CD4-positive, alpha-beta T cell treated with Interleukin-6 at 100 ng/mL for 8 hours (primary cell): Measurements from ENCODE around the gene RSL24D1.

Experiments used
- DNase-seq: peaks from one replicate; pipeline ENCODE4 v3.0.0-alpha.2; 2020; ENCODE audit warnings: mixed read lengths, low spot score

Gene RSL24D1

GRCh38 chr15:55196458-55197361, at the start of gene RSL24D1:
TSS of gene RSL24D1 (minus strand) at chr15:55196941. CDS start at chr15:55196890, 51 bp downstream.
- DNase-seq, result peak; percentile 98

- DNase-seq, result no peak
Measured at GRCh38 chr15:55245059-55245458, 48.3 kb upstream of the RSL24D1 start.

- no peak for DNase-seq
Measured at GRCh38 chr15:55241891-55242290, 45.1 kb upstream of the RSL24D1 start.

GRCh38 chr15:55241186-55241585, 44.4 kb upstream of the RSL24D1 start:
- DNase-seq, result no peak

- no peak for DNase-seq
Measured at GRCh38 chr15:55240125-55240760, 43.5 kb upstream of the RSL24D1 start.

- DNase-seq, result no peak
Measured at GRCh38 chr15:55239440-55240124, 42.8 kb upstream of the RSL24D1 start.

GRCh38 chr15:55238877-55239276, 42.1 kb upstream of the RSL24D1 start:
- no peak for DNase-seq

GRCh38 chr15:55237219-55238130, 40.7 kb upstream of the RSL24D1 start:
- no peak for DNase-seq

GRCh38 chr15:55235546-55236036, 38.9 kb upstream of the RSL24D1 start:
- DNase-seq, result no peak

GRCh38 chr15:55234800-55235104, 38.0 kb upstream of the RSL24D1 start:
- no peak for DNase-seq

GRCh38 chr15:55234104-55234799, 37.5 kb upstream of the RSL24D1 start:
- DNase-seq, result no peak

GRCh38 chr15:55231455-55231854, 34.7 kb upstream of the RSL24D1 start:
- DNase-seq, result no peak

- no peak for DNase-seq
Measured at GRCh38 chr15:55230953-55231352, 34.2 kb upstream of the RSL24D1 start.

- no peak for DNase-seq
Measured at GRCh38 chr15:55230051-55230670, 33.4 kb upstream of the RSL24D1 start.

GRCh38 chr15:55226127-55226526, 29.4 kb upstream of the RSL24D1 start:
- DNase-seq, result no peak

GRCh38 chr15:55224892-55225291, 28.2 kb upstream of the RSL24D1 start:
- peak; percentile 37 for DNase-seq

GRCh38 chr15:55222588-55222987, 25.8 kb upstream of the RSL24D1 start:
- DNase-seq, result peak; percentile 36

- DNase-seq, result no peak
Measured at GRCh38 chr15:55221090-55222011, 24.6 kb upstream of the RSL24D1 start.

- DNase-seq, result no peak
Measured at GRCh38 chr15:55220606-55221005, 23.9 kb upstream of the RSL24D1 start.
